Stimulated activated naive B cell treated with anti-CD40 and anti-IgM and Interleukin-4, amounts not matched to agents 10 μg/mL and 1 μg/mL and 100 μg/mL, for 72 hours (primary cell): ENCODE results near the gene SLC39A3.

ENCODE experiments used
- ATAC-seq, 2 donors: fragments of 150-1000 bp; cut with Tn5 transposase; replicated peaks; 2 replicates each; pipeline ENCODE4 v1.10.0; 2021; ENCODE audit warnings: moderate library complexity in 1 of 2
- DNase-seq: peaks from one replicate; pipeline ENCODE4 v3.0.0; 2021
- H3K27ac Mint-ChIP-seq: one replicate; pipeline ENCODE4 v1.8.0; 2022; ENCODE audit warnings: mild to moderate bottlenecking, mixed read lengths
- H3K27me3 Mint-ChIP-seq, 2 donors: one replicate each; pipeline ENCODE4 v1.8.0; 2022; ENCODE audit warnings: mixed read lengths in 2 of 2
- H3K36me3 Mint-ChIP-seq, 2 donors: one replicate each; pipeline ENCODE4 v1.8.0; 2022; ENCODE audit warnings: mixed read lengths in 2 of 2, mild to moderate bottlenecking in 1 of 2
- H3K4me1 Mint-ChIP-seq, 2 donors: one replicate each; pipeline ENCODE4 v1.8.0; 2022; ENCODE audit warnings: mixed read lengths in 2 of 2, mild to moderate bottlenecking in 1 of 2
- H3K4me3 Mint-ChIP-seq, 2 donors: one replicate each; pipeline ENCODE4 v1.8.0; 2022; ENCODE audit warnings: mild to moderate bottlenecking in 2 of 2, mixed read lengths in 2 of 2, moderate library complexity in 1 of 2
- H3K9me3 Mint-ChIP-seq, 2 donors: one replicate each; pipeline ENCODE4 v1.8.0; 2022; ENCODE audit warnings: mixed read lengths in 2 of 2, mild to moderate bottlenecking in 1 of 2

SLC39A3 gene

GRCh38 chr19:2761876-2762782 lies 22.3 kb upstream of the SLC39A3 start:
- DNase-seq, result no peak
- Mint-ChIP-seq H3K9me3 (no peaks in the 10 kb centered on the region), H3K4me1 (peaks cover 2 to 16% of the 10 kb centered on the region in 2 donors), H3K27ac (peak overlapping the region; percentile 56), H3K4me3 (no peak overlapping the region), H3K36me3 (peaks cover 53 to 61% of the 10 kb centered on the region in 2 donors), H3K27me3 (no peaks in the 10 kb centered on the region)
- no peak for ATAC-seq

GRCh38 chr19:2761309-2761677 lies 21.5 kb upstream of the SLC39A3 start:
- Mint-ChIP-seq H3K36me3 (peaks cover 53 to 58% of the 10 kb centered on the region in 2 donors), H3K27me3 (no peaks in the 10 kb centered on the region)
- no peak for ATAC-seq

DNA sequence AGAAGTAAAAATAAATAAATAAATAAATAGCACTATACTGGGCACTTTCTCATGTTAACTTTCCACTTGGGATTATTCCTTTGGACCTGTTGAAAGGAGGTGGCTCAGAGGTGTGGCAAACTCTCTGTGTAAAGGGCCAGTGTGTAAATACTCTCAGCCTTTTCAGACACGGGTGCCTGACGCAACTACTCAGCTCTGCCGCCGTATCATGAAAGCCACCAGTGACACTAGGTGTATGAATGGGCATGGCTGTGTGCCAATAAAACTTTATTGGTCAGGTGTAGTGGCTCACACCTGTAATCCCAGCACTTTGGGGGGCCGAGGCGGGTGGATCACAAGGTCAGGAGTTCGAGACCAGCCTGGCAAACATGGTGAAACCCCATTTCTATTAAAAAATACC lies 20.1 kb upstream of the SLC39A3 start:
- no peaks in the 10 kb centered on the region for H3K9me3 Mint-ChIP-seq
- no peak for DNase-seq
- H3K27ac Mint-ChIP-seq, result no peak overlapping the region
- ATAC-seq, result no peak
- H3K4me3 Mint-ChIP-seq, result no peak overlapping the region
- no peaks in the 10 kb centered on the region for H3K27me3 Mint-ChIP-seq
- peaks cover 59 to 67% of the 10 kb centered on the region in 2 donors for H3K36me3 Mint-ChIP-seq
- H3K4me1 Mint-ChIP-seq, result peaks cover 2 to 16% of the 10 kb centered on the region in 2 donors

More at GRCh38 chr19:2761309-2761677, 21.5 kb upstream of the SLC39A3 start:
- Mint-ChIP-seq H3K4me3 (no peak overlapping the region), H3K4me1 (peaks cover 2 to 16% of the 10 kb centered on the region in 2 donors), H3K9me3 (no peaks in the 10 kb centered on the region), H3K27ac (no peak overlapping the region)
- DNase-seq, result no peak

DNA sequence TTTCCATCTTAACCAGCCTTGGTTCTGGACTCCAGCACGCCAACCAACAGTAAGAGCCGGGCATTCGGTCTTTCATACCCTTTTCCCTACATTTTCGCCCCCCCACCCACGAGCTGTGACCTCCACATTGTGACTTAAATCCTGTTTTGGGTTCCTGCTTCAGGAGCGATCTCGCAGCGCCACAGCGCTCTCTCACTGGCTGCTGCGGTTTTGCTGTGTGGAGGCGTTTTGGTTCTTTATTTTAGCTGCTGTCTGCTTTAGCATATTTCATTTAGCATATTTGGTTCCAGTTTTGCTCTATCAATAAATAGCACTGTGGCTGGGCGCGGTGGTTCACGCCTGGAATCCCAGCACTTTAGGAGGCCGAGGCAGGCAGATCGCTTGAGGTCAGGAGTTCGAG lies 19.5 kb upstream of the SLC39A3 start:
- Mint-ChIP-seq H3K36me3 (peaks cover 61 to 70% of the 10 kb centered on the region in 2 donors), H3K4me3 (no peak overlapping the region)
- ATAC-seq, result peak in 1 of 2 donors; percentile 16

GRCh38 chr19:2758601-2759313 lies 18.9 kb upstream of the SLC39A3 start:
- H3K4me1 Mint-ChIP-seq, result peaks cover 2 to 16% of the 10 kb centered on the region in 2 donors
- no peaks in the 10 kb centered on the region for H3K9me3 Mint-ChIP-seq
- DNase-seq (no peak), ATAC-seq (no peak)
- H3K4me3 Mint-ChIP-seq, result no peak overlapping the region
- H3K27ac Mint-ChIP-seq, result peak overlapping the region; percentile 20
- no peaks in the 10 kb centered on the region for H3K27me3 Mint-ChIP-seq
- peaks cover 65 to 76% of the 10 kb centered on the region in 2 donors for H3K36me3 Mint-ChIP-seq

More for the DNA sequence above, 19.5 kb upstream of the SLC39A3 start:
- Mint-ChIP-seq H3K9me3 (no peaks in the 10 kb centered on the region), H3K27me3 (no peaks in the 10 kb centered on the region), H3K27ac (no peak overlapping the region), H3K4me1 (peaks cover 2 to 16% of the 10 kb centered on the region in 2 donors)
- DNase-seq, result no peak

- DNase-seq (no peak), ATAC-seq (no peak)
- Mint-ChIP-seq H3K27ac (peak overlapping the region; percentile 94), H3K36me3 (peaks cover 63 to 77% of the 10 kb centered on the region in 2 donors), H3K9me3 (no peaks in the 10 kb centered on the region), H3K4me3 (no peak overlapping the region), H3K27me3 (no peaks in the 10 kb centered on the region), H3K4me1 (peaks cover 2 to 13% of the 10 kb centered on the region in 2 donors)
These were observed 17.4 kb upstream of the SLC39A3 start for GRCh38 chr19:2756921-2757881.

GRCh38 chr19:2756477-2756876 lies 16.7 kb upstream of the SLC39A3 start:
- no peaks in the 10 kb centered on the region for H3K27me3 Mint-ChIP-seq
- H3K27ac Mint-ChIP-seq, result no peak overlapping the region
- H3K4me1 Mint-ChIP-seq, result peaks cover 2 to 9% of the 10 kb centered on the region in 2 donors
- peak in 1 of 2 donors; percentile 10 for ATAC-seq
- no peak overlapping the region for H3K4me3 Mint-ChIP-seq
- no peak for DNase-seq
- H3K9me3 Mint-ChIP-seq, result no peaks in the 10 kb centered on the region
- peaks cover 59 to 72% of the 10 kb centered on the region in 2 donors for H3K36me3 Mint-ChIP-seq

GRCh38 chr19:2755811-2756210 lies 16.0 kb upstream of the SLC39A3 start:
- DNase-seq (no peak), ATAC-seq (no peak)
- peak overlapping the region; percentile 81 for H3K27ac Mint-ChIP-seq
- no peaks in the 10 kb centered on the region for H3K27me3 Mint-ChIP-seq
- no peaks in the 10 kb centered on the region for H3K9me3 Mint-ChIP-seq
- peaks cover 57 to 70% of the 10 kb centered on the region in 2 donors for H3K36me3 Mint-ChIP-seq
- peaks cover 2 to 9% of the 10 kb centered on the region in 2 donors for H3K4me1 Mint-ChIP-seq
- no peak overlapping the region for H3K4me3 Mint-ChIP-seq

- no peaks in the 10 kb centered on the region for H3K27me3 Mint-ChIP-seq
- peaks cover 2 to 9% of the 10 kb centered on the region in 2 donors for H3K4me1 Mint-ChIP-seq
- no peaks in the 10 kb centered on the region for H3K9me3 Mint-ChIP-seq
- no peak for DNase-seq
- H3K27ac Mint-ChIP-seq, result peak overlapping the region; percentile 81
- no peak for ATAC-seq
- H3K4me3 Mint-ChIP-seq, result no peak overlapping the region
- peaks cover 54 to 67% of the 10 kb centered on the region in 2 donors for H3K36me3 Mint-ChIP-seq
These were observed 15.6 kb upstream of the SLC39A3 start for GRCh38 chr19:2755448-2755705.

GRCh38 chr19:2754659-2755447 lies 15.0 kb upstream of the SLC39A3 start:
- Mint-ChIP-seq H3K4me1 (peaks cover 2 to 9% of the 10 kb centered on the region in 2 donors), H3K36me3 (peaks cover 54 to 63% of the 10 kb centered on the region in 2 donors), H3K27me3 (no peaks in the 10 kb centered on the region), H3K27ac (peak overlapping the region; percentile 20), H3K4me3 (no peak overlapping the region), H3K9me3 (no peaks in the 10 kb centered on the region)
- no peak for DNase-seq
- no peak for ATAC-seq

- no peak for ATAC-seq
- Mint-ChIP-seq H3K36me3 (peaks cover 33 to 38% of the 10 kb centered on the region in 2 donors), H3K4me3 (no peak overlapping the region), H3K4me1 (peaks cover 3 to 15% of the 10 kb centered on the region in 2 donors), H3K27me3 (no peaks in the 10 kb centered on the region), H3K9me3 (no peaks in the 10 kb centered on the region), H3K27ac (no peak overlapping the region)
- no peak for DNase-seq
These were observed 11.6 kb upstream of the SLC39A3 start for GRCh38 chr19:2751438-2751830.

GRCh38 chr19:2750808-2751437 lies 11.1 kb upstream of the SLC39A3 start:
- Mint-ChIP-seq H3K9me3 (no peaks in the 10 kb centered on the region), H3K4me1 (peaks cover 3 to 15% of the 10 kb centered on the region in 2 donors), H3K4me3 (no peak overlapping the region), H3K27ac (no peak overlapping the region), H3K36me3 (peaks cover 28 to 33% of the 10 kb centered on the region in 2 donors), H3K27me3 (no peaks in the 10 kb centered on the region)
- DNase-seq (no peak), ATAC-seq (no peak)

GRCh38 chr19:2747349-2747748 lies 7.5 kb upstream of the SLC39A3 start:
- Mint-ChIP-seq H3K4me1 (peaks cover 3 to 15% of the 10 kb centered on the region in 2 donors), H3K4me3 (no peak overlapping the region), H3K9me3 (no peaks in the 10 kb centered on the region), H3K36me3 (peaks cover 3 to 4% of the 10 kb centered on the region in 2 donors), H3K27ac (no peak overlapping the region), H3K27me3 (peaks cover 7% of the 10 kb centered on the region in 2 donors)
- DNase-seq (no peak), ATAC-seq (no peak)
